ENCODE measurements around the gene ITGB5.

The ITGB5 gene

DNA sequence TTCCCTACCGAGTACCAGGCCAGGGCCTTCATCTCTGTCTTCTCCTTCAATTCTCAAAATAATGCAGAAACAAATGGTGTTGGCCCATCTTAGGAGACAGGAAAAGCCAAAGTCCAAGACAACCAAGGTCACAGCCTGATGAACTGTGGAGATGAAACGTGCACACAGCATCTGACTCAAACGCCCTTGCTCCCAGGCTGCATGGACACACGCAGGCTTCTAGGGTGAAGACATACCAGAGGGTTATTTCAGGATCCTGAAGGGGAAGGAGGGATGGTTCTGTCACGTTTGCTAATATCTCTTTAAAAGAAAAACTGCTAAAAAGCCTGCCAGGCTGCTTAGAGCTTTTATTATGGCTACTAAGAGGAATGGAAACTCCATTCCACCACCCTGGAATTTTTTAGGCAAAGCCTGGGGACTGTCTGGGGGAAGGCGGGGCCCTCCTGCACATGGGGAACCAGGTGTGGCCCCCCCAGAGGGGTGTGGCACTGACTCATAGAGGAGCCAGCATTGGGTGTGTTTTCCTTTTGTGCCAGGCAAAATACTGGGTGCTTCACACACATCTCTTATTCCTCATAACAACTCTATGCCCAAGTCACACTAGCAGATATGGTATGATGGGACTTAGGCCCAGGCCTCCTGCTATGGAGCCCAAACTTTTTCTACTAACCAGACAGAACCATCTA is 94.0 kb downstream of the ITGB5 start:
- no peak for TF ChIP-seq FOXP2 (optimal IDR thresholded peaks at IDR 0.05; ENCODE audit: borderline replicate concordance, extremely low read depth, extremely low read length, insufficient read depth)

DNA sequence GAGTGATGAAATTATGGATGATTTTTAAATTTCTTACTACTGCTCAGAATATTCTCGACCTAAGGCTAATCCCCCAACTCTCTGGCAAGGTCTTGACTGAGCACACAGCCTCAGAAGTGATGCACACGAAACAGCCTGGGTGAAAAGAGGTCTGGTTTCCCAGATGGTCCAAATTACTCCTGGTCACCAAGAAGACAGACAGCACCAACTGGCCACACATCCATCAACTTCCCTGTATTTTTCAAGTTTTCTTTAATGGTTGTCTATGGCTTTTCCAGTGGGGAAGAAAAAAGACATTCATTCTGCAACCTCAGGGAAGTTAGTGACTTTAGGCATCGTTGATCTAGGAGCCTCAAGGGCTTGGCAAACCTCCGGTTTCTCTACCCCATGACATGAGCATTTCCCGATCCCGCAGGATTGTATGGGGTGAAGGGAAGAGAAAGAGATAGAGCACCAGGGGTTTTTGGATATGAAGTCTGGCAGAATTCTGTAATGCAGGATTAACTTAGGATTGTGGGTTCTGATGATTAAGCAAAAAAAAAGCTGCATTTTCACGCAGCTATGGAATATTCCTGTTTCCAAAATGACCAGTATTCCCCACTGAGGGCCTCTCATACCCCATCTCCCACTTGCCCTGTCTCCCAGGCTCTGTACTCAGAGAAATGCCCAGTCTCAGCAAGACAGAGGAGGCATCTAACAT is 94.7 kb downstream of the ITGB5 start:
- TF ChIP-seq TAF1 (IDR thresholded peaks at IDR 0.05; ENCODE audit: borderline replicate concordance, insufficient read depth, low read length): no peak
- TF ChIP-seq SIN3A (IDR thresholded peaks at IDR 0.05; ENCODE audit: borderline replicate concordance, insufficient read depth, low read length): no peak
- TF ChIP-seq, protein P1, sequence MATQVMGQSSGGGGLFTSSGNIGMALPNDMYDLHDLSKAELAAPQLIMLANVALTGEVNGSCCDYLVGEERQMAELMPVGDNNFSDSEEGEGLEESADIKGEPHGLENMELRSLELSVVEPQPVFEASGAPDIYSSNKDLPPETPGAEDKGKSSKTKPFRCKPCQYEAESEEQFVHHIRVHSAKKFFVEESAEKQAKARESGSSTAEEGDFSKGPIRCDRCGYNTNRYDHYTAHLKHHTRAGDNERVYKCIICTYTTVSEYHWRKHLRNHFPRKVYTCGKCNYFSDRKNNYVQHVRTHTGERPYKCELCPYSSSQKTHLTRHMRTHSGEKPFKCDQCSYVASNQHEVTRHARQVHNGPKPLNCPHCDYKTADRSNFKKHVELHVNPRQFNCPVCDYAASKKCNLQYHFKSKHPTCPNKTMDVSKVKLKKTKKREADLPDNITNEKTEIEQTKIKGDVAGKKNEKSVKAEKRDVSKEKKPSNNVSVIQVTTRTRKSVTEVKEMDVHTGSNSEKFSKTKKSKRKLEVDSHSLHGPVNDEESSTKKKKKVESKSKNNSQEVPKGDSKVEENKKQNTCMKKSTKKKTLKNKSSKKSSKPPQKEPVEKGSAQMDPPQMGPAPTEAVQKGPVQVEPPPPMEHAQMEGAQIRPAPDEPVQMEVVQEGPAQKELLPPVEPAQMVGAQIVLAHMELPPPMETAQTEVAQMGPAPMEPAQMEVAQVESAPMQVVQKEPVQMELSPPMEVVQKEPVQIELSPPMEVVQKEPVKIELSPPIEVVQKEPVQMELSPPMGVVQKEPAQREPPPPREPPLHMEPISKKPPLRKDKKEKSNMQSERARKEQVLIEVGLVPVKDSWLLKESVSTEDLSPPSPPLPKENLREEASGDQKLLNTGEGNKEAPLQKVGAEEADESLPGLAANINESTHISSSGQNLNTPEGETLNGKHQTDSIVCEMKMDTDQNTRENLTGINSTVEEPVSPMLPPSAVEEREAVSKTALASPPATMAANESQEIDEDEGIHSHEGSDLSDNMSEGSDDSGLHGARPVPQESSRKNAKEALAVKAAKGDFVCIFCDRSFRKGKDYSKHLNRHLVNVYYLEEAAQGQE (IDR thresholded peaks at IDR 0.05; ENCODE audit: insufficient read depth in 1 of 2, low read depth in 2 of 2, low read length in 2 of 2): no peak
- no peak for TF ChIP-seq FOXP2 (optimal IDR thresholded peaks at IDR 0.05; ENCODE audit: borderline replicate concordance, extremely low read depth, extremely low read length, insufficient read depth)
- TF ChIP-seq POLR2AphosphoS5 (IDR thresholded peaks at IDR 0.05; ENCODE audit: low read depth, low read length): no peak

GRCh38 chr3:124791639-124792151 is 95.5 kb downstream of the ITGB5 start:
- TF ChIP-seq FOXP2 (optimal IDR thresholded peaks at IDR 0.05; ENCODE audit: borderline replicate concordance, extremely low read depth, extremely low read length, insufficient read depth): no peak
- no peak for TF ChIP-seq POLR2AphosphoS5 (IDR thresholded peaks at IDR 0.05; ENCODE audit: low read depth, low read length)
- no peak for TF ChIP-seq SIN3A (IDR thresholded peaks at IDR 0.05; ENCODE audit: borderline replicate concordance, insufficient read depth, low read length)
- TF ChIP-seq TAF1 (IDR thresholded peaks at IDR 0.05; ENCODE audit: borderline replicate concordance, insufficient read depth, low read length): no peak
- TF ChIP-seq, protein P1 (IDR thresholded peaks at IDR 0.05; ENCODE audit: insufficient read depth in 1 of 2, low read depth in 2 of 2, low read length in 2 of 2): no peak

- no peak for TF ChIP-seq SIN3A (IDR thresholded peaks at IDR 0.05; ENCODE audit: borderline replicate concordance, insufficient read depth, low read length)
- TF ChIP-seq, protein P1 (IDR thresholded peaks at IDR 0.05; ENCODE audit: insufficient read depth in 1 of 2, low read depth in 2 of 2, low read length in 2 of 2): no peak
- no peak for TF ChIP-seq TAF1 (IDR thresholded peaks at IDR 0.05; ENCODE audit: borderline replicate concordance, insufficient read depth, low read length)
- TF ChIP-seq POLR2AphosphoS5 (IDR thresholded peaks at IDR 0.05; ENCODE audit: low read depth, low read length): no peak
- TF ChIP-seq FOXP2 (optimal IDR thresholded peaks at IDR 0.05; ENCODE audit: borderline replicate concordance, extremely low read depth, extremely low read length, insufficient read depth): no peak
Measured at GRCh38 chr3:124791142-124791541, 96.0 kb downstream of the ITGB5 start.

DNA sequence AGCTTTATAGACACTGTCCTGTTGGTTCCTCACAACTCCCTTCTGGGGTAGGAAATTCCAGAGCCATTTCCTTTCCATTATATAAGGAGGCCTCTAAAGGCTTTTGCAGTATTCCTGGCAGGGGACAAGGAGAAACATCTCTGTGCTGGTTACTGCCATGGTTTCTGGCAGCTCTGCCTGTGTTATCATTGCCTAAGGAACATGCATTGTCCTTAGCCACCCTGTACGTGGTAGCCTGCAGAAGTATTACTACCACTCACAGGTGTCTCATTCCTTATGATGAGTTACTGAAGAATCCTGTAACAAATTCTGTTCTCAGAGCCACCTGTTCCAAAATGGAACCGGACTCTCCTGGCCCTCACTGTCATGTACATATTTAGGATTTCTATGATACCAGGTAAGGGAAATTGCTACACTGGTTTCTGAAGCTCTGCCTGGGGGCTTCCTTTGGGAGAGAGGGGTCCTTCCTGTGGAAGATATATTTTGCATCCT is 98.9 kb downstream of the ITGB5 start:
- TF ChIP-seq TAF1 (IDR thresholded peaks at IDR 0.05; ENCODE audit: borderline replicate concordance, insufficient read depth, low read length): no peak
- TF ChIP-seq SIN3A (IDR thresholded peaks at IDR 0.05; ENCODE audit: borderline replicate concordance, insufficient read depth, low read length): no peak
- TF ChIP-seq FOXP2 (optimal IDR thresholded peaks at IDR 0.05; ENCODE audit: borderline replicate concordance, extremely low read depth, extremely low read length, insufficient read depth): no peak
- TF ChIP-seq, protein P1 (IDR thresholded peaks at IDR 0.05; ENCODE audit: insufficient read depth in 1 of 2, low read depth in 2 of 2, low read length in 2 of 2): no peak
- TF ChIP-seq POLR2AphosphoS5 (IDR thresholded peaks at IDR 0.05; ENCODE audit: low read depth, low read length): no peak

Data from PFSK-1 (cell line).